Thyroid gland (tissue), 4 donors: ENCODE data around the gene ONECUT2. TPM values are rescaled to one million over a fixed set of nuclear protein-coding genes. Genes with fewer than 3 reads are reported as not detected.

ENCODE experiments used
- DNase-seq, 2 donors: peaks; one replicate each; pipeline ENCODE4 v3.0.0-alpha.2; 2019
- H3K27ac ChIP-seq, 3 donors: fragments of 200-600 bp; sonication (generic); 1 replicate in 2 of 3; 2 replicates in 1 of 3; pipeline ENCODE4 v1.5.1; 2016 to 2019; ENCODE audit warnings: mild to moderate bottlenecking in 1 of 3, moderate library complexity in 1 of 3
- H3K27me3 ChIP-seq: fragments of 200-600 bp; sonication (generic); one replicate; pipeline ENCODE4 v1.5.1; 2019
- H3K36me3 ChIP-seq, 2 donors: fragments of 200-600 bp; sonication (generic); one replicate each; pipeline ENCODE4 v1.5.1; 2016 to 2019
- H3K4me1 ChIP-seq, 2 donors: fragments of 200-600 bp; sonication (generic); one replicate each; pipeline ENCODE4 v1.5.1; 2017 to 2019
- H3K4me3 ChIP-seq, 3 donors: fragments of 200-600 bp; sonication (generic); replicated peaks in 1 of 3; 1 replicate in 2 of 3; 2 replicates in 1 of 3; pipeline ENCODE4 v1.5.1; 2016; ENCODE audit warnings: mild to moderate bottlenecking in 1 of 3
- H3K9me3 ChIP-seq: fragments of 200-600 bp; sonication (generic); one replicate; pipeline ENCODE4 v1.5.1; 2017
- POLR2A ChIP-seq, 2 donors: fragments of 450-650 bp; IDR thresholded peaks; one replicate each; pipeline ENCODE4 v1.6.1; 2017; ENCODE audit warnings: antibody characterized with exemption in 2 of 2, mild to moderate bottlenecking in 2 of 2, moderate library complexity in 1 of 2
- WGBS, 2 donors: methylation state at CpG; one replicate each; pipeline ENCODE4 v1.1.5; 2017; 5-methylcytosine and 5-hydroxymethylcytosine counted together
- intact Hi-C: fragments of 100-400 bp; cut with DNase I; formaldehyde crosslinking; loops from one replicate; pipeline ENCODE4 v1.15.1; 2023
- total RNA-seq, 4 donors: library from RNA; depleted of rRNA; stranded (reverse); fragments of >200 nt; gene quantifications; one replicate each; pipeline ENCODE4 v1.2.3, GENCODE V29; 2016
- TF ChIP-seq, protein P1 (sequence below), 6 experiments: fragments of 200-600 bp in 3 of 6; fragments of 450-650 bp in 3 of 6; sonication (generic) in 3 of 6; IDR thresholded peaks; one replicate each; pipeline ENCODE4 v1.5.1; 2016 to 2019; ENCODE audit warnings: antibody characterized with exemption in 6 of 6, mild to moderate bottlenecking in 2 of 6, inconsistent platforms in 1 of 6, moderate library complexity in 1 of 6

Gene ONECUT2
- total RNA-seq, 4 donors from 2014 or later, result under 0.01 to 0.38 (median 0.13) TPM

DNA sequence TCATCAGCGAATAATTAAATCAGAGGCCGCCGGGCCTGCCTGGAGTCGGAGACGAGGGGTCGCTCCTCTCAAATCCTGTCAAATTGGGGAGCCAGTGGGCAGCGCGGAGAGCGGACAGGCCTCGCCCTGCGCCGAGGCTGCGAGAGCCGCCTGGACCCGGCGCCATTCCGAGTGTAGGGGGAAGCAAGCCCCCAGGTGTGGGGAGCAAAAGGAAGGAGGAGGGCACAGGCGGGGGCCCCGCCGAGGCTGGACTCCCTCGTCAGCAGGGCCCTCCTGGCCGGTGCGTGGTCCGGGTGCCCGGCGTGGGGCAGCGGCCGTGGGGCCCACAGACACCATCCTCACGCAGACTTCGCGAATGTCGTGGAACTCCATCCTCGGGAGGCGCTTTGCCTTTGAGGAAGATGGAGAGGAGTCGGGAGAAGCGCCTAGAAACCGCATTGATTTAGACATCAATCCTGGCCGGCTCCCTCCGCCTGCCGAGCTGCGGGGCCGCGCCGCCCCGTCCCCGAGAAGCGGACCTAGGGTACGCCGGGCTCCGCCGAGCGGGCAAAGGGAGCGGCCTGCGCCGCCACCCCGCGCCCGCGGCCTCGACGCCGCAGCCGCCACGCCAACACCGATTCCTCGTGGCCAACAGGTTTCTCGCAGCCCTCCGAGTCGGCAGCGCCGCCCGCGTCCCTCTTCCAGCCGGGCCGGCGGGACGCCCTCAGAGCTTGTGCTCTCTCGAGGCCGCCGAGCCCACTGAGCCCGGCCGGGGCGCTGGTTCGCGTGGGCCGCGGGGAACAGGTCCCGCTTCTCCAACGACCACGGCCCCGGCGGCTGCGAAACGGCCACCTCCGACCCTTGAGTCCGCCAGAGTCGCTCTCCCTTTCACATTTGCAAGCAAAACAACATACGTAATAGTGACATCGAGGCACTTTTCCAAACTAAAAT, 6.7 kb upstream of the ONECUT2 start:
- Histone ChIP-seq H3K27me3 (peaks cover 58% of the 10 kb centered on the region), H3K36me3 (no peaks in the 10 kb centered on the region), H3K4me1 (peaks cover 5 to 24% of the 10 kb centered on the region in 2 donors), H3K4me3 (peak overlapping the region in 1 of 3 donors; percentile 23), H3K9me3 (no peaks in the 10 kb centered on the region), H3K27ac (no peak overlapping the region)
- TF ChIP-seq POLR2A (IDR thresholded peaks at IDR 0.05), result no peak
- TF ChIP-seq, protein P1, sequence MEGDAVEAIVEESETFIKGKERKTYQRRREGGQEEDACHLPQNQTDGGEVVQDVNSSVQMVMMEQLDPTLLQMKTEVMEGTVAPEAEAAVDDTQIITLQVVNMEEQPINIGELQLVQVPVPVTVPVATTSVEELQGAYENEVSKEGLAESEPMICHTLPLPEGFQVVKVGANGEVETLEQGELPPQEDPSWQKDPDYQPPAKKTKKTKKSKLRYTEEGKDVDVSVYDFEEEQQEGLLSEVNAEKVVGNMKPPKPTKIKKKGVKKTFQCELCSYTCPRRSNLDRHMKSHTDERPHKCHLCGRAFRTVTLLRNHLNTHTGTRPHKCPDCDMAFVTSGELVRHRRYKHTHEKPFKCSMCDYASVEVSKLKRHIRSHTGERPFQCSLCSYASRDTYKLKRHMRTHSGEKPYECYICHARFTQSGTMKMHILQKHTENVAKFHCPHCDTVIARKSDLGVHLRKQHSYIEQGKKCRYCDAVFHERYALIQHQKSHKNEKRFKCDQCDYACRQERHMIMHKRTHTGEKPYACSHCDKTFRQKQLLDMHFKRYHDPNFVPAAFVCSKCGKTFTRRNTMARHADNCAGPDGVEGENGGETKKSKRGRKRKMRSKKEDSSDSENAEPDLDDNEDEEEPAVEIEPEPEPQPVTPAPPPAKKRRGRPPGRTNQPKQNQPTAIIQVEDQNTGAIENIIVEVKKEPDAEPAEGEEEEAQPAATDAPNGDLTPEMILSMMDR (IDR thresholded peaks at IDR 0.05), result no peak
- DNase-seq, result no peak
- WGBS, 2 donors, result 6 to 14% methylated on average over 29 to 42 of the region's 99 CpGs
- intact Hi-C loops, result no loop called here

DNA sequence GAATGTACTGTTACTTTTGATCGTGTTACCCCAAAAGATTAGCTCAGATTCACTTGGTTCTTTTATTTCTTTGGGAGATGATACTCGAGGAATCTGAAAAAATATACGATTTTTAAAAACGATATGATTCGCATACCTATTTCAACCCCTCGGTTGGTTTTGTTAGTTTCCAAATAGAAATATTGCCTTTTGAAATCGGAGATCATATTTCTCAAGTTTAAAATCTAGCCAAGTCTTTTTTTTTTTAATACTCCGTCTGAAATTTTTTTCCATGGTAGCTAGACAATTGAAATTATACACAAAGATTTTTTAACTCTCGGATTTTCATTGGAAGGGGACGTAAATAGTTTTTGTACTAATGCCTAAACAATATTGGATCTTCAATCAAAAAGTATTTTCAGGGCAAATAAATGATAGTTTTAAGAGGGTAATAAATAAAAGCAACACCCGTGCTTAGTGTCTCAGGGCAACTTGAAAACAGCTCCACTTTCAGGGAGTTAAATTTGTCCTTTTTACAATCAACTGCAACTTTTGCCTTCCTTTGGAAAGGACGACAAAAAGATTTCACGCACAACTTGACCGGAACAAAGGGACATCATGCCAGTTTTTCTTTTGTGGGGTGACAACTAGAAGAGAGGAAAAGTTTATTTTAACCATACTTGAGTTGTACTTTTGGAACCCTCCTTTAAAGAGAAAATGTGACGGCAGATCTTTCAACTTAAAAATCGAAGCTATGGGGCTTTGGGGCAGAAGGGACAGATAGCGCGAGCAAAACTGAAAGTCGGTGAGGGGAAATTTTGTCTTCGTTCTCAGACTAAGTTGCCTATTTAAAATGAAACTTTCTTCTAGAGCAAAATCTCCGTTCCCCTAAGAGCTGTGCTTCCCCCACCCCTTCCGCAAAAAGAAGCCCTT, 5.8 kb upstream of the ONECUT2 start:
- Histone ChIP-seq H3K9me3 (no peaks in the 10 kb centered on the region), H3K4me3 (no peak overlapping the region), H3K27ac (no peak overlapping the region), H3K27me3 (peaks cover 59% of the 10 kb centered on the region), H3K36me3 (no peaks in the 10 kb centered on the region), H3K4me1 (peaks cover 6 to 33% of the 10 kb centered on the region in 2 donors)
- DNase-seq, result no peak
- WGBS, 2 donors, result 9 to 13% methylated on average over 22 of the region's 22 CpGs
- no peak for TF ChIP-seq POLR2A (IDR thresholded peaks at IDR 0.05)
- TF ChIP-seq, protein P1 (IDR thresholded peaks at IDR 0.05), result no peak
- intact Hi-C loops, result no loop called here

DNA sequence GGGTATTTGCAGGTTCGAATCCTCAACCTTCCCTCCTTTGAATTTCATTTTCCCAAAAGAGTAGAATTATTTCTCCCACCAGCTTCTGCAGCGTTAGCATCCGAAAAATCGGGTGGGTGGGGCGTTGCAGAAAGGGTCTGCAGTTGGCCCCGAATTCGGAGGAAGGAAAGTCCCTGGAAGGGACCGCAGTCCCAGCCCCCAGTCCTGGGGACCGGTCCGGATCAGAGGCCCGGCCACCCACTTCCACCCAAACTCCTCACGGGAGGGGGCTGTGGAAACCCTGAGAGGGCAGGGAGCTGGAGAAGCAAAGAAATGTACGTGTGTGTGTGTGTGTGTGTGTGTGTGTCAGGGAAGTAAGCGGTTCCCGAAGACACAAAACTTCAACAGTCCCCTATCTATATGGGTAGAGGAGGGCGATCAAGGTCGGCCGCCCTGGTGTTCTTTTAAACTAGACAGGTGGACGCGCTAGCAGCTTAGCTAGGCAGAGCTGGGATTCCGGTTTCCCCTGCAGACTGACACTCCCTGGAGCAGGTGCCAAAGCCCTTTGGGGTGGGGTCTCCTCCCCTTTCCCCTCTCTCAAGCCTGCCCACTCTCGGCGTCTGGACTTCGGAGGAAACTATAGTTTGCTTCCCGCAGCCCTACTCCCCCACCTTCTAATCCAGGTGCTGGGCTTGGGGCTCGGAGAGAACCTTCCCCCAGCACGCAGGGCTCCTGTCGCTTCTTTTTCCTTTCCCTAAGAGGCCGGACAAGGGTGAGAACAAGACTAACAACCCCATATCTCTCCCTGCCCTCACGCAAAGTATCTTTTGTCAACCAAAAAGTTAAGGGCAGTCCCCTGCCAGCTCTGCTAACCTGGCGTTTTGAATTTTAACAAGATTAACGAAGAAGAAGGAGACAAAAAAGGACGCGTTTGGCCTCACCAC, 4.8 kb upstream of the ONECUT2 start:
- TF ChIP-seq, protein P1 (IDR thresholded peaks at IDR 0.05), result no peak
- TF ChIP-seq POLR2A (IDR thresholded peaks at IDR 0.05), result no peak
- WGBS, 2 donors, result 7 to 8% methylated on average over 34 of the region's 34 CpGs
- no peak for DNase-seq
- Histone ChIP-seq H3K4me1 (peaks cover 11 to 37% of the 10 kb centered on the region in 2 donors), H3K27ac (no peak overlapping the region), H3K27me3 (peaks cover 59% of the 10 kb centered on the region), H3K9me3 (no peaks in the 10 kb centered on the region), H3K4me3 (no peak overlapping the region), H3K36me3 (no peaks in the 10 kb centered on the region)
- intact Hi-C loops, result no loop called here

DNA sequence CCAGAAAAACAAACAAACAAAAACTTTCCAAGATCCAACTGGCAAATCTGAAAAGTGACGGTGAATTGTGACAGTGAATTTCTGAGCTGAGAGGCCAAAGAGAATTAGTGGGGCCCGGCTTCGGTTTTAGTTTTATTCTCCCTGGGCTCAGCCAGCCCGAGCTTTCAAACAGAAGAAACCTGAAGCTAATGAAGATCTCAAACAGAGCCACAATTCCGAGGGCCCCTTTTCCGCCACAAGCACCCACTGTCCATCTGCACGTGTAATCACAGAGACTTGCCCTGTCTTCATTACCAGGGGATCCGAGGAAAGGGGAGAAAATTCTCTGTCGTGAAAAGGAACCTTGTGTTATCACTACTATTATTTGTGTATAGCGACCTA, 4.2 kb upstream of the ONECUT2 start:
- no peak for TF ChIP-seq POLR2A (IDR thresholded peaks at IDR 0.05)
- TF ChIP-seq, protein P1 (IDR thresholded peaks at IDR 0.05), result no peak
- WGBS, 2 donors, result 12 to 14% methylated on average over 10 of the region's 10 CpGs
- no peak overlapping the region for H3K27ac ChIP-seq
- H3K4me3 ChIP-seq, result no peak overlapping the region
- H3K9me3 ChIP-seq, result no peaks in the 10 kb centered on the region
- H3K4me1 ChIP-seq, result peaks cover 13 to 39% of the 10 kb centered on the region in 2 donors
- intact Hi-C loops, result no loop called here
- H3K27me3 ChIP-seq, result peaks cover 59% of the 10 kb centered on the region
- no peaks in the 10 kb centered on the region for H3K36me3 ChIP-seq
- no peak for DNase-seq
